ENCODE data around the gene RPUSD2.
"Not testable (repeated sequence)": the region's sequence is repeated elsewhere in the genome, so short reads cannot be mapped to it uniquely, and the experiment has no call there.

The RPUSD2 gene

GRCh38 chr15:40565333-40566238 is 3.5 kb upstream of the RPUSD2 start:
- peak; percentile 65 for DNase-seq

- DNase-seq = no peak
Measured at GRCh38 chr15:40567111-40567510, 2.0 kb upstream of the RPUSD2 start.

- no peak for DNase-seq
Measured at GRCh38 chr15:40575113-40575512, 6.0 kb downstream of the RPUSD2 start.

DNA sequence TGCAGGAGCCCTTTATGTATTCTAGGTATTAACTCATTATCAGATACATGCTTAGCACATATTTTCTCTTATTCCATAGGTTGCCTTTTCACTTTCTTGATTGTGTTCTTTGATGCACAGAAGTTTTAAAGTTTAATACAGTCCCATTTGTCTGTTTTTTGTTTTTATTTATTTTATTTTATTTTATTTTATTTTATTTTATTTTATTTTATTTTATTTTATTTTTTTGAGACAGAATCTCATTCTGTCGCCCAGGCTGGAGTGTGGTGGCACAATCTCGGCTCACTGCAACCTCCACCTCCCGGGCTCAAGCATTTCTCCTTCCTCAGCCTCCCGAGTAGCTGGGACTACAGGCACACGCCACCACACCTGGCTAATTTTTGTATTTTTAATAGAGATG is 7.8 kb downstream of the RPUSD2 start:
- not testable (repeated sequence) for DNase-seq

GRCh38 chr15:40578892-40579291 is 9.8 kb downstream of the RPUSD2 start:
- DNase-seq = no peak

- DNase-seq = not testable (repeated sequence)
Measured at GRCh38 chr15:40581796-40582195, 12.7 kb downstream of the RPUSD2 start.

DNA sequence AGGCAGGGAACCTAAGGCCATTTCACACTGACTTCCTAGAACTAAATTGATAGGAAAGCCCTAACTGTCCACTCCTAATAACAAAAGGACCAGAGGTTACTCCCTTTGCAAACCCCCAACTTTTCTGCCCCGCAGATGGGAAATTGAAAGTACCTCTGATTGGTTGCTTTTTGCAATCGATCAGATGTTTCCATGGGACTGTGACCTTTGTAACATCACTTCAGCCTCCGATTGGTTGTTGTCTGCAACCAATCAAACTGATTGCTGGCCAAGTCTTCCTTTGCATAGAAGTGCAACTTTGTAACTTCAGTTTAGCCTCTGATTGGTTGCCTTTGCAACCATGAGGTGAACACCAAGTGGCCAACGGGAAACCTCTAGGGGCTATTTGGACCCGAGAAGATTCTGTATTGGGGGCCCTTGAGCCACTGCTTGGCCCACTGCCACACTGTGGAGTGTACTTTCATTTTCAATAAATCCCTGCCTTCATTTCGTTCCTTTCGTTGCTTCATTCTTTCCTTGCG is 13.7 kb downstream of the RPUSD2 start:
- DNase-seq = no peak

- no peak for DNase-seq
Measured at GRCh38 chr15:40584191-40584590, 15.1 kb downstream of the RPUSD2 start.

- no peak for DNase-seq
Measured at GRCh38 chr15:40590667-40591050, 21.6 kb downstream of the RPUSD2 start.

- DNase-seq = no peak
Measured at GRCh38 chr15:40591389-40591788, 22.3 kb downstream of the RPUSD2 start.

- DNase-seq = no peak
Measured at GRCh38 chr15:40593165-40593564, 24.1 kb downstream of the RPUSD2 start.

DNA sequence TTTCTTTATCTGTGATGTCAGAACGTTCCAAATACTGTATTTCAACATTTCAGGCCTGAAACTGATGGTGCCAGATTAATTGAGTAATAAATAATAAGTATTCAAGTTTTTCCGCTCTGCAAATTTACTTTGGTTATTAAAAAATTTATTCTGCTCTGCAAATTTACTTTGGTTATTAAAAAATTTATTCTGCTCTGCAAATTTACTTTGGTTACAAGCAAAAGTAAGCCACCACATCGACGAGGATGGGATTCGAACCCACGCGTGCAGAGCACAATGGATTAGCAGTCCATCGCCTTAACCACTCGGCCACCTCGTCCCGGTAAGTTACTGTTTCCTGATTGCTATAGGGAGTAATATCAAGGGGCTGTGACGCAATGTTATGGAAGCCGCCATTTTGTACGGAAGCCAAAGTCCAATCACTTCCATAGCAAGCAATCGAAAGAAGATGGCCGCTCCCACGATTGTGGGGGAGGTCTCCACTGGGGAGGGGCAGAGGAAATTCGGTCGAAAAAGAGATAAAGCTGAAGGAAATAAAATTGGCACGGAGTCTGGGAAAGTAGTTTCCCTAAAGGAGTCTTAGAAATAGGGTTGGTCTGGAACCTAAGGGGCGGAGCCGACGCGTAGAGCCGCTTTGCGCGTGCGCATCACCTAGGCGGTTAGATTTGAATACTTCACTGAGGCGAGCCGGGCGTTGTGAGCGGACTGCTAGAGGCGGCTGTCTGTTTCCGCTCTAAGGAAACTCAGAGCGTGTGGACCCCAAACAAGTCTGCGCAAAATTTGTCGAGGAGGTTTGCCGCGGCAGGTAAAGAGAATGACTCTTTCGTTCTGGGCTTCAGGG is 24.7 kb downstream of the RPUSD2 start, which contains the start of gene KNL1:
KNL1 (plus strand) TSS at position 662 of the 841 bp plus-strand sequence. CDS start 8,683 bp downstream, outside the sequence.
- DNase-seq = peak; percentile 88

DNA sequence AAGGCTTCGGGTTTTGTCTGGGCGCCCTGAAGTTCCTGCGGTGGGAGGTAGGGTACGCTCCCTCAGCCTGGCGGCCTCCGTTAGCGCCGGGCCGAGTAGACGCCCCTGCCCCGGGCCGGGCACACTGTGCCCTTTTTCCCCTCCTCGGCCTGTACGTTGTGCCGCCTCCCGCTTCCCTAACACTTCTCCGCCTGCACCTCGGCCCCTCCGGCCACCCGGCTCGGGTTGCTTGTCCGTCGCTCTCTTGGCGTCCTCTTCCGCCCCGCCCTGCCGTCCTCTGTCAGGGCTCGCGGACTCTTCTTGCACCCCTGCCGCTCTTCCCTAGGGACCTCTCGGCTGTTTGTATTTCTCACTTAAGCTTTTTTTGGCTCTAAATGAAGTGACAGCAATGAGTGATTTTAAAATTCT is 25.3 kb downstream of the RPUSD2 start:
- DNase-seq = peak; percentile 45

GRCh38 chr15:40595219-40595618 is 26.1 kb downstream of the RPUSD2 start:
- no peak for DNase-seq

GRCh38 chr15:40595773-40596172 is 26.7 kb downstream of the RPUSD2 start:
- no peak for DNase-seq

DNA sequence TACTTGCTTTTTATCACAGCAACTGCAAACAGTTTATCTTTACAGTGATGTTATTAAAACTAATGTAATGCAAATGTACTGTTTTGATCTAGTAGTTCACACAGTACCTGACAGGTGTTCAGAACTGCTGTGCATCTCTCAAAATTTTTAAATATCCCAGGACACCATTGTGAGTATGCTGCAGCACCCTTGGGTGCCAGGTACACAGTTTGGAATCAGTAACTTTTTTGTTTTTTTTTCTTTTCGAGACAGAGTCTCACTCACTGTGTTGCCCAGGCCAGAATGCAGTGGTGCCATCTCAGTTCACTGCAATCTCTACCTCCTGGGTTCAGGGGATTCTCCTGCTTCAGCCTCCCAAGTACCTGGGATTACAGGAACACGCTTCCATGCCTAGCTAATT is 27.9 kb downstream of the RPUSD2 start:
- DNase-seq = no peak

DNA sequence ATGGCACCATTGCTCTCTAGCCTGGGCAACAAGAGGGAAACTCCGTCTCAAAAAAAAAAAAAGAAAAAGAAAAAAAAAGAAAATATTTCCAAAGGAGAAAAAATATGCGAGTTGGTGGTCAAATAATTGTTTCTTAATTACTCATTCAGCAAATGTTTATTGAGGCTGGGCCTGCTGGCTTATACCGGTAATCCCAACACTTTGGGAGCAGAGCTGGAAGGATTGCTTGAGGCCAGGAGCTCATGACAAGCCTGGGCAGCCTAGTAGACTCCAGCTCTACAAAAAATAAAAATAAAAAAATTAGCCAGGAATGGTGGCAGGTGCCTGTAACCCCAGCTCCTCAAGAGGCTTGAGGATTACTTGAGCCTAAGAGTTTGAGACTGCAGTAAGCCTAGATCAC is 29.0 kb downstream of the RPUSD2 start:
- DNase-seq = no peak

- no peak for DNase-seq
Measured at GRCh38 chr15:40598672-40599071, 29.6 kb downstream of the RPUSD2 start.

DNA sequence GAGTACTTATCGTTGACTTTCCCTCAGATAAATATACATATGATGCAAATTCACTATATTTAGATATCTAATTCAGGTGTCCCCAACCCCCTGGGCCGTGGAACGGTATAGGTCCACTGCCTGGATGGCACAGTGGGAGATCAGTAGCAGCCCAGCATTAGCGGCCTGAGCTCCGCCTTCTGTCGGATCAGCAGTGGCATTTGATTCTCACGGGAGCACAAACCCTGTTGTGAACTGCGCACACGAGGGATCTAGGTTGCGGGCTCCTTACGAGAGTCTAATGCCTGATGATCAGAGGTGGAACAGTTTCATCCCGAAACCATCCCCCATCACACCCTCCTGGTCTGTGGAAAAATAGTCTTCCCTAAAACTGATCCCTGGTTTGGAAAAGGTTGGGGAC is 31.9 kb downstream of the RPUSD2 start:
- DNase-seq = no peak

GRCh38 chr15:40603935-40604334 is 34.8 kb downstream of the RPUSD2 start:
- DNase-seq = no peak

DNA sequence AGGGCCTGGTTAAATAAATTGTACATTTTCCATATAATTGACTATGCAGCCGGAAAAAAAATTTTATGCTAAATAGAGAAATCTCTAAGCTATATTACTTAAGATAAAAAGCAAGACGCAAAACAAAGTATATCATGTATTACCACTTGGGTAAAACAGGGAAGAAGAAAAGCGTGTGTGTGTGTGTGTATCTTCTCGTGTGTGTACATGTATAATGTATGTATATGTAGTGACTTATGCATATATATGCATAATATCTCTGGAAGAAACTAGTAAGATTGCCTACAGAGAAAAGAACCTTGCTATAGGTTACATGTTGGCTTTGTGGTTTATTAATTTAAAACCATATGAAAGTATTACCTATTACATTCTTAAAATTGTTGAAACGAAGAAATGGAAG is 44.0 kb downstream of the RPUSD2 start:
- DNase-seq = no peak

DNA sequence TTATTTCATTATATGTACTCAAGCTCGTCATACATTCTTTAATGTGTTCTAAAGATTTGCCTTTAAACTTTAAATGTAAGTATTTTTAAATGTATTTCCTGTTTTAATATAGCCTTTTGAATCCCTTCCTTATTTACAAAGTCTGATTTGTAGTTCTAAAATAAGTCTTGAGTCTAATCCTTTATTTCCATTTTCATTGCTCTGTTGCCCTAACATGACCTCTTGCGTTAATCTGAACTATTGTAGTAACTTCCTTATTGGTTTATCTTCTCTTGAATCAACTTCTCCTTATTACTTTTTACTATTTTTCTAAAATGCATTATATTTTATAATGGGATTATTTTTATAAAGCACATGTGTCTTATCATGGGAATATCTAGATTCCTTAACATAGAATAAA is 48.9 kb downstream of the RPUSD2 start:
- DNase-seq = no peak

GRCh38 chr15:40618906-40619305 is 49.8 kb downstream of the RPUSD2 start:
- no peak for DNase-seq

DNA sequence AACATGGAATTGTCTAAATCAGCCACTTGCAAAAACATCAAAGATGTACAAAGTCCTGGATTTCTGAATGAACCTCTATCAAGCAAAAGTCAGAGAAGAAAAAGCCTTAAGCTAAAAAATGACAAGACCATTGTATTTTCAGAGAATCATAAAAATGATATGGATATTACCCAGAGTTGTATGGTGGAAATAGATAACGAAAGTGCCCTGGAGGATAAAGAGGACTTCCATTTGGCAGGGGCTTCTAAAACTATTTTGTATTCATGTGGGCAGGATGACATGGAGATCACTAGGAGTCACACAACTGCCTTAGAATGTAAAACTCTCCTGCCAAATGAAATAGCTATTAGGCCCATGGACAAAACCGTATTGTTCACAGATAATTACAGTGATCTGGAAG is 54.3 kb downstream of the RPUSD2 start:
- no peak for DNase-seq
